Measurements from ENCODE around the gene C2.

- TF ChIP-seq CTCF (conservative IDR thresholded peaks at IDR 0.05) (no peak), ZFX (IDR thresholded peaks at IDR 0.05) (no peak)
These were observed 9.3 kb upstream of the C2 start for GRCh38 chr6:31918069-31918720.
